MCF 10A (cell line): ENCODE data around the gene ST8SIA1. TPM values are rescaled to one million over a fixed set of nuclear protein-coding genes. Genes with fewer than 3 reads are reported as not detected.

Experiments
- BruUV-seq: library from RNA; stranded (reverse); fragments of 400-500 nt; replicated peaks from 2 replicates; lab custom pipeline; 2021; lab: Mats Ljungman, UMichigan
- CTCF ChIA-PET: fragments of 300-600 bp; sonication (Branson Sonifier 250); formaldehyde crosslinking; extraction: SDS; loops from one replicate; lab custom pipeline; 2021; ENCODE audit warnings: antibody characterized with exemption, inconsistent platforms; lab: Yijun Ruan, JAX
- POLR2A ChIA-PET: fragments of 300-600, 350-650 bp; sonication (Branson Sonifier 250); formaldehyde crosslinking; extraction: SDS; loops from one replicate; lab custom pipeline; 2020; ENCODE audit warnings: antibody characterized with exemption, inconsistent platforms; lab: Yijun Ruan, JAX
- DNase-seq: peaks from one replicate; pipeline ENCODE4 v3.0.0-alpha.2; 2018; ENCODE audit not compliant: unreplicated experiment
- H3K27ac Mint-ChIP-seq: one replicate; pipeline ENCODE4 v1.8.0; 2022; ENCODE audit warnings: mild to moderate bottlenecking, low read depth, mixed read lengths; ENCODE audit not compliant: unreplicated experiment
- H3K27me3 Mint-ChIP-seq: one replicate; pipeline ENCODE4 v1.8.0; 2022; ENCODE audit warnings: mixed read lengths; ENCODE audit not compliant: insufficient read depth, unreplicated experiment
- H3K36me3 Mint-ChIP-seq: one replicate; pipeline ENCODE4 v1.8.0; 2022; ENCODE audit warnings: mild to moderate bottlenecking, moderate library complexity, mixed read lengths; ENCODE audit not compliant: insufficient read depth, unreplicated experiment
- H3K4me1 Mint-ChIP-seq: one replicate; pipeline ENCODE4 v1.8.0; 2022; ENCODE audit warnings: mixed read lengths; ENCODE audit not compliant: insufficient read depth, unreplicated experiment
- H3K4me3 Mint-ChIP-seq: one replicate; pipeline ENCODE4 v1.8.0; 2022; ENCODE audit warnings: mild to moderate bottlenecking, moderate library complexity, mixed read lengths; ENCODE audit not compliant: unreplicated experiment
- H3K9me3 Mint-ChIP-seq: one replicate; pipeline ENCODE4 v1.8.0; 2022; ENCODE audit warnings: mixed read lengths; ENCODE audit not compliant: unreplicated experiment
- intact Hi-C: fragments of 100-400 bp; cut with micrococcal nuclease; formaldehyde crosslinking; loops from 2 replicates; pipeline ENCODE4 v1.14.1; 2022
- total RNA-seq: library from RNA; stranded (reverse); gene quantifications from 2 replicates; pipeline ENCODE4 v1.2.3, GENCODE V29; 2022
- TF ChIP-seq, protein P1 (sequence below): fragments of 200-600 bp; IDR thresholded peaks from one replicate; pipeline ENCODE4 v1.8.0; 2022; ENCODE audit warnings: antibody characterized with exemption, mild to moderate bottlenecking; ENCODE audit not compliant: unreplicated experiment

Gene ST8SIA1
- total RNA-seq, 1 experiment from 2014 or later = 3.8 TPM

GRCh38 chr12:22360774-22361173 is 26.3 kb upstream of the ST8SIA1 start:
- Mint-ChIP-seq H3K27me3 (no peaks in the 10 kb centered on the region), H3K9me3 (peaks cover 5% of the 10 kb centered on the region), H3K27ac (no peak overlapping the region), H3K36me3 (no peaks in the 10 kb centered on the region), H3K4me1 (no peaks in the 10 kb centered on the region), H3K4me3 (no peak overlapping the region)
- BruUV-seq = no TSS peak
- CTCF ChIA-PET = interaction anchor here (1.1 kb wide), 1 partner anchor 99 kb away, joined by 3 read pairs; no protein-coding TSS in a partner anchor
- POLR2A ChIA-PET = no interaction called here
- DNase-seq = no peak
- intact Hi-C loops = no loop called here
- TF ChIP-seq, protein P1, sequence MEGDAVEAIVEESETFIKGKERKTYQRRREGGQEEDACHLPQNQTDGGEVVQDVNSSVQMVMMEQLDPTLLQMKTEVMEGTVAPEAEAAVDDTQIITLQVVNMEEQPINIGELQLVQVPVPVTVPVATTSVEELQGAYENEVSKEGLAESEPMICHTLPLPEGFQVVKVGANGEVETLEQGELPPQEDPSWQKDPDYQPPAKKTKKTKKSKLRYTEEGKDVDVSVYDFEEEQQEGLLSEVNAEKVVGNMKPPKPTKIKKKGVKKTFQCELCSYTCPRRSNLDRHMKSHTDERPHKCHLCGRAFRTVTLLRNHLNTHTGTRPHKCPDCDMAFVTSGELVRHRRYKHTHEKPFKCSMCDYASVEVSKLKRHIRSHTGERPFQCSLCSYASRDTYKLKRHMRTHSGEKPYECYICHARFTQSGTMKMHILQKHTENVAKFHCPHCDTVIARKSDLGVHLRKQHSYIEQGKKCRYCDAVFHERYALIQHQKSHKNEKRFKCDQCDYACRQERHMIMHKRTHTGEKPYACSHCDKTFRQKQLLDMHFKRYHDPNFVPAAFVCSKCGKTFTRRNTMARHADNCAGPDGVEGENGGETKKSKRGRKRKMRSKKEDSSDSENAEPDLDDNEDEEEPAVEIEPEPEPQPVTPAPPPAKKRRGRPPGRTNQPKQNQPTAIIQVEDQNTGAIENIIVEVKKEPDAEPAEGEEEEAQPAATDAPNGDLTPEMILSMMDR = no peak

DNA sequence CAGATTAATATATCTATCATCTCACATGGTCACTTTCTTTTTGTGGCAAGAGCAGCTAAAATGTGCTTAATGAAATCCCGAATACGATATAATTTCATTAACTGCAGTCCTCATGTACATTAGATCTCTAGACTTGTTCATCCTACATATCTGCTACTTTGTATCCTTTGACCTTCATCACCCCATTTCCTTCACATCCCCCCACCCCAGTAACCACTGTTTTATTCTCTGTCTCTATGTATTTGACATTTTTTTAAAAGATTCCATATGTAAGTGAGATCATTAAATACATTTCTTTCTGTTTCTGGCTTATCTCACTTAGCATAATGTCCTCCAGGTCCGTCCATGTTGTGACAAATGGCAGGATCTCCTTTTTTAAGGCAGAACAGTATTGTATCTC is 23.0 kb upstream of the ST8SIA1 start:
- H3K9me3 Mint-ChIP-seq = peaks cover 4% of the 10 kb centered on the region
- TF ChIP-seq, protein P1 = no peak
- H3K4me1 Mint-ChIP-seq = no peaks in the 10 kb centered on the region
- H3K27ac Mint-ChIP-seq = no peak overlapping the region
- DNase-seq = no peak
- H3K27me3 Mint-ChIP-seq = no peaks in the 10 kb centered on the region
- H3K4me3 Mint-ChIP-seq = no peak overlapping the region
- no TSS peak for BruUV-seq
- CTCF ChIA-PET = interaction anchor here (0.6 kb wide), 2 partner anchors 307 to 520 kb away, joined by 3 to 4 read pairs; no protein-coding TSS in a partner anchor
- intact Hi-C loops = no loop called here
- POLR2A ChIA-PET = no interaction called here
- H3K36me3 Mint-ChIP-seq = no peaks in the 10 kb centered on the region

DNA sequence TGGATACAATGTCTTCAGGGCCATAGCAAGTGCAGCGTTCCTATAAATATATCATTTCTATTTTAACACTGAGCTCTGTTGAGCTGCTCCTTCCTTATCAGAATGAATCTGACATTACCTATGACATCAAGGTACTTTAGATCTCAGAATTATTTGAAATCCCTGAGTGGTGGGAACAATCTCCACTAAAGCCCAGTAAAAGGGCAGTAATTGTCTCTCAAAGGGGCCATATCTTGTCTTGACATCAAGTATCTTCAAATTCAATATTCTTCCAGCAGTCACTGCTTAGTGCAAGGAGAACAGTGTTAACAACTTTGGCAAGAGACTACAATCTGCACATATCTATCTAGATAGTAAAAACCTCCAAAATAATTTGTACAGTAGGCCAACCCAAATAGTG is 21.7 kb upstream of the ST8SIA1 start:
- BruUV-seq = no TSS peak
- DNase-seq = no peak
- ChIA-PET POLR2A (no interaction called here), CTCF (interaction anchor here (0.6 to 1.0 kb wide), 2 partner anchors 44 to 287 kb away, joined by 3 read pairs; no protein-coding TSS in a partner anchor)
- H3K4me3 Mint-ChIP-seq = no peak overlapping the region
- no peaks in the 10 kb centered on the region for H3K9me3 Mint-ChIP-seq
- H3K36me3 Mint-ChIP-seq = no peaks in the 10 kb centered on the region
- intact Hi-C loops = no loop called here
- H3K27ac Mint-ChIP-seq = no peak overlapping the region
- no peaks in the 10 kb centered on the region for H3K27me3 Mint-ChIP-seq
- H3K4me1 Mint-ChIP-seq = no peaks in the 10 kb centered on the region
- TF ChIP-seq, protein P1 = no peak

- Mint-ChIP-seq H3K27ac (no peak overlapping the region), H3K27me3 (no peaks in the 10 kb centered on the region), H3K4me3 (no peak overlapping the region), H3K36me3 (no peaks in the 10 kb centered on the region), H3K4me1 (no peaks in the 10 kb centered on the region), H3K9me3 (no peaks in the 10 kb centered on the region)
- ChIA-PET CTCF (interaction anchor here (0.6 kb wide), 1 partner anchor 20 kb away, joined by 3 read pairs; no protein-coding TSS in a partner anchor), POLR2A (interaction anchor here (0.6 kb wide), 1 partner anchor 12 kb away, joined by 3 read pairs; no protein-coding TSS in a partner anchor)
- BruUV-seq = no TSS peak
- TF ChIP-seq, protein P1 = no peak
- DNase-seq = no peak
- intact Hi-C loops = no loop called here
These were observed 20.6 kb upstream of the ST8SIA1 start for GRCh38 chr12:22355011-22355580.
